OCI-LY7 (cell line): Measurements from ENCODE around the gene PLXNC1. TPM values are rescaled to one million over a fixed set of nuclear protein-coding genes. Genes with fewer than 3 reads are reported as not detected.

Experiments used
- BruUV-seq: library from RNA; stranded (reverse); fragments of 400-500 nt; replicated peaks from 2 replicates; lab custom pipeline; 2021; lab: Mats Ljungman, UMichigan
- CTCF ChIA-PET: fragments of 300-600 bp; sonication (Branson Sonifier 250); formaldehyde crosslinking; loops from one replicate; lab custom pipeline; 2022; ENCODE audit warnings: antibody characterized with exemption; ENCODE audit not compliant: unreplicated experiment; lab: Charles Lee
- POLR2A ChIA-PET: fragments of 300-600 bp; sonication (Branson Sonifier 250); formaldehyde crosslinking; loops from one replicate; lab custom pipeline; 2022; ENCODE audit warnings: antibody characterized with exemption; lab: Charles Lee
- DNase-seq: peaks from one replicate; pipeline ENCODE4 v3.0.0-alpha.2; 2015; ENCODE audit warnings: low spot score
- H2AFZ ChIP-seq: fragments of 200-600 bp; sonication (generic), shearing (Covaris generic); 2 replicates; pipeline ENCODE4 v1.6.1; 2014; ENCODE audit warnings: mild to moderate bottlenecking, antibody characterized with exemption, low read length, moderate library complexity
- H3K27ac ChIP-seq: fragments of 200-600 bp; sonication (generic); 2 replicates; pipeline ENCODE4 v1.5.1; 2014; ENCODE audit warnings: mixed run types, low read depth, mild to moderate bottlenecking, moderate library complexity, low read length, inconsistent platforms; ENCODE audit not compliant: poor library complexity, severe bottlenecking
- H3K36me3 ChIP-seq: fragments of 200-600 bp; sonication (generic); 2 replicates; pipeline ENCODE4 v1.6.1; 2014; ENCODE audit warnings: mild to moderate bottlenecking, antibody characterized with exemption, low read length, moderate library complexity, mixed read lengths; ENCODE audit not compliant: insufficient read depth
- H3K4me1 ChIP-seq: fragments of 200-600 bp; sonication (generic); 2 replicates; pipeline ENCODE4 v1.5.1; 2014; ENCODE audit warnings: mild to moderate bottlenecking, low read length; ENCODE audit not compliant: insufficient read depth, poor library complexity, severe bottlenecking
- H3K4me2 ChIP-seq: fragments of 200-600 bp; sonication (generic); 2 replicates; pipeline ENCODE4 v1.6.1; 2014; ENCODE audit warnings: mild to moderate bottlenecking, low read length
- H3K4me3 ChIP-seq: fragments of 200-600 bp; sonication (generic); 2 replicates; pipeline ENCODE4 v1.5.1; 2014; ENCODE audit warnings: mild to moderate bottlenecking, low read depth, low read length; ENCODE audit not compliant: poor library complexity, severe bottlenecking
- H3K79me2 ChIP-seq: fragments of 200-600 bp; sonication (generic); 2 replicates; pipeline ENCODE4 v1.6.1; 2016; ENCODE audit warnings: low read depth, mild to moderate bottlenecking, low read length, moderate library complexity, mixed read lengths; ENCODE audit not compliant: insufficient read depth
- H3K9me2 ChIP-seq: fragments of 200-600 bp; sonication (generic); 2 replicates; pipeline ENCODE4 v1.6.1; 2016; ENCODE audit warnings: mild to moderate bottlenecking, low read length, mixed read lengths; ENCODE audit not compliant: insufficient read depth
- H3K9me3 ChIP-seq: fragments of 200-600 bp; sonication (generic); 2 replicates; pipeline ENCODE4 v1.6.1; 2014; ENCODE audit warnings: mild to moderate bottlenecking, mixed run types, low read length, mixed read lengths
- H4K20me1 ChIP-seq: fragments of 200-600 bp; sonication (generic); 2 replicates; pipeline ENCODE4 v1.6.1; 2014; ENCODE audit warnings: mild to moderate bottlenecking, antibody characterized with exemption, low read length, moderate library complexity, mixed read lengths; ENCODE audit not compliant: insufficient read depth
- CTCF ChIP-seq: fragments of 200-600 bp; sonication (generic); conservative IDR thresholded peaks from 2 replicates; pipeline ENCODE4 v1.5.1; 2014; ENCODE audit warnings: mild to moderate bottlenecking, antibody characterized with exemption, low read length, moderate library complexity, mixed read lengths
- EZH2phosphoT487 ChIP-seq: fragments of 200-600 bp; sonication (generic); IDR thresholded peaks from 2 replicates; pipeline ENCODE4 v1.6.1; 2018; ENCODE audit warnings: low read depth, borderline replicate concordance, mild to moderate bottlenecking, mixed run types, antibody characterized with exemption, low read length, moderate library complexity, mixed read lengths
- intact Hi-C: fragments of 100-400 bp; cut with micrococcal nuclease; formaldehyde crosslinking; loops from one replicate; pipeline ENCODE4 v1.10.0; 2022; ENCODE audit not compliant: unreplicated experiment
- total RNA-seq, 2 experiments: library from RNA; depleted of rRNA in 1 of 2; stranded (reverse); fragments of >200 nt in 1 of 2; shearing (Covaris generic) in 1 of 2; gene quantifications; 2 replicates each; pipeline ENCODE4 v1.2.3, GENCODE V29; 2014 to 2022

Gene PLXNC1
- total RNA-seq, 2 experiments from 2014 or later: 4.5 to 8.0 TPM

GRCh38 chr12:94320109-94320508 is 171.7 kb downstream of the PLXNC1 start:
- H3K9me2 ChIP-seq: no peaks in the 10 kb centered on the region
- H3K4me2 ChIP-seq: no peak overlapping the region
- H4K20me1 ChIP-seq: no peaks in the 10 kb centered on the region
- peaks cover 41% of the 10 kb centered on the region for H3K36me3 ChIP-seq
- H3K4me3 ChIP-seq: no peak overlapping the region
- TF ChIP-seq CTCF (no peak), EZH2phosphoT487 (no peak)
- intact Hi-C loops: no loop called here
- peaks cover 10% of the 10 kb centered on the region for H3K4me1 ChIP-seq
- no peak overlapping the region for H3K27ac ChIP-seq
- H3K79me2 ChIP-seq: no peaks in the 10 kb centered on the region
- H2AFZ ChIP-seq: no peak overlapping the region
- no peak for DNase-seq
- no TSS peak for BruUV-seq
- peaks cover 23% of the 10 kb centered on the region; the same call in 1 of the 2 replicates for H3K9me3 ChIP-seq
- CTCF ChIA-PET: no interaction called here
- POLR2A ChIA-PET: interaction anchor here (0.5 to 0.6 kb wide), 2 partner anchors 18 to 242 kb away, joined by 3 to 6 read pairs; no protein-coding TSS in a partner anchor

GRCh38 chr12:94322346-94322745 is 174.0 kb downstream of the PLXNC1 start:
- Histone ChIP-seq H3K36me3 (peaks cover 60% of the 10 kb centered on the region), H3K9me3 (peaks cover 23% of the 10 kb centered on the region; the same call in 1 of the 2 replicates), H3K4me3 (no peak overlapping the region), H3K4me1 (peaks cover 10% of the 10 kb centered on the region), H3K27ac (no peak overlapping the region), H3K9me2 (no peaks in the 10 kb centered on the region), H3K79me2 (no peaks in the 10 kb centered on the region), H2AFZ (no peak overlapping the region), H4K20me1 (no peaks in the 10 kb centered on the region), H3K4me2 (no peak overlapping the region)
- no peak for TF ChIP-seq EZH2phosphoT487
- TF ChIP-seq CTCF: no peak
- POLR2A ChIA-PET: no interaction called here
- BruUV-seq: no TSS peak
- CTCF ChIA-PET: no interaction called here
- no peak for DNase-seq
- intact Hi-C loops: no loop called here

GRCh38 chr12:94326234-94326633 is 177.9 kb downstream of the PLXNC1 start:
- TF ChIP-seq EZH2phosphoT487: no peak
- no peaks in the 10 kb centered on the region for H3K79me2 ChIP-seq
- CTCF ChIA-PET: no interaction called here
- no peaks in the 10 kb centered on the region for H3K9me3 ChIP-seq
- H3K36me3 ChIP-seq: peaks cover 70% of the 10 kb centered on the region
- no peaks in the 10 kb centered on the region for H4K20me1 ChIP-seq
- H3K4me1 ChIP-seq: no peaks in the 10 kb centered on the region
- intact Hi-C loops: no loop called here
- H3K4me2 ChIP-seq: no peak overlapping the region
- BruUV-seq: no TSS peak
- H3K27ac ChIP-seq: no peak overlapping the region
- DNase-seq: no peak
- POLR2A ChIA-PET: no interaction called here
- H2AFZ ChIP-seq: no peak overlapping the region
- H3K4me3 ChIP-seq: no peak overlapping the region
- H3K9me2 ChIP-seq: no peaks in the 10 kb centered on the region
